Ishikawa (cell line): ENCODE data around the gene TRIM54.

Source experiments
- CEBPB ChIP-seq: IDR thresholded peaks from 2 replicates; pipeline ENCODE4 v1.6.1; 2012
- CREB1 ChIP-seq: IDR thresholded peaks from 2 replicates; pipeline ENCODE4 v1.6.1; 2012; ENCODE audit warnings: low read depth
- EGR1 ChIP-seq: IDR thresholded peaks from 2 replicates; pipeline ENCODE4 v1.6.1; 2012
- EP300 ChIP-seq: IDR thresholded peaks from 2 replicates; pipeline ENCODE4 v1.6.1; 2012; ENCODE audit warnings: borderline replicate concordance
- FOXM1 ChIP-seq: IDR thresholded peaks from 2 replicates; pipeline ENCODE4 v1.6.1; 2012; ENCODE audit warnings: low read depth, borderline replicate concordance
- NFIC ChIP-seq: IDR thresholded peaks from 2 replicates; pipeline ENCODE4 v1.6.1; 2012
- RAD21 ChIP-seq: IDR thresholded peaks from 2 replicates; pipeline ENCODE4 v1.6.1; 2012; ENCODE audit warnings: low read depth
- TAF1 ChIP-seq: IDR thresholded peaks from 2 replicates; pipeline ENCODE4 v1.6.1; 2012; ENCODE audit warnings: low read depth, mild to moderate bottlenecking
- TCF12 ChIP-seq: IDR thresholded peaks from 2 replicates; pipeline ENCODE4 v1.6.1; 2012; ENCODE audit warnings: low read depth
- TEAD4 ChIP-seq: IDR thresholded peaks from 2 replicates; pipeline ENCODE4 v1.6.1; 2012
- YY1 ChIP-seq: IDR thresholded peaks from 2 replicates; pipeline ENCODE4 v1.6.1; 2012; ENCODE audit warnings: low read depth
- ZBTB7A ChIP-seq: IDR thresholded peaks from 2 replicates; pipeline ENCODE4 v1.6.1; 2012; ENCODE audit warnings: low read depth
- TF ChIP-seq, protein P1 (sequence below): IDR thresholded peaks from 2 replicates; pipeline ENCODE4 v1.6.1; 2012; ENCODE audit warnings: low read depth, mild to moderate bottlenecking
- TF ChIP-seq, protein P2 (sequence below): IDR thresholded peaks from 2 replicates; pipeline ENCODE4 v1.6.1; 2012
- TF ChIP-seq, protein P3 (sequence below): IDR thresholded peaks from 2 replicates; pipeline ENCODE4 v1.6.1; 2012

Gene TRIM54

GRCh38 chr2:27249159-27249890 is 32.9 kb upstream of the TRIM54 start:
- TF ChIP-seq, protein P1, sequence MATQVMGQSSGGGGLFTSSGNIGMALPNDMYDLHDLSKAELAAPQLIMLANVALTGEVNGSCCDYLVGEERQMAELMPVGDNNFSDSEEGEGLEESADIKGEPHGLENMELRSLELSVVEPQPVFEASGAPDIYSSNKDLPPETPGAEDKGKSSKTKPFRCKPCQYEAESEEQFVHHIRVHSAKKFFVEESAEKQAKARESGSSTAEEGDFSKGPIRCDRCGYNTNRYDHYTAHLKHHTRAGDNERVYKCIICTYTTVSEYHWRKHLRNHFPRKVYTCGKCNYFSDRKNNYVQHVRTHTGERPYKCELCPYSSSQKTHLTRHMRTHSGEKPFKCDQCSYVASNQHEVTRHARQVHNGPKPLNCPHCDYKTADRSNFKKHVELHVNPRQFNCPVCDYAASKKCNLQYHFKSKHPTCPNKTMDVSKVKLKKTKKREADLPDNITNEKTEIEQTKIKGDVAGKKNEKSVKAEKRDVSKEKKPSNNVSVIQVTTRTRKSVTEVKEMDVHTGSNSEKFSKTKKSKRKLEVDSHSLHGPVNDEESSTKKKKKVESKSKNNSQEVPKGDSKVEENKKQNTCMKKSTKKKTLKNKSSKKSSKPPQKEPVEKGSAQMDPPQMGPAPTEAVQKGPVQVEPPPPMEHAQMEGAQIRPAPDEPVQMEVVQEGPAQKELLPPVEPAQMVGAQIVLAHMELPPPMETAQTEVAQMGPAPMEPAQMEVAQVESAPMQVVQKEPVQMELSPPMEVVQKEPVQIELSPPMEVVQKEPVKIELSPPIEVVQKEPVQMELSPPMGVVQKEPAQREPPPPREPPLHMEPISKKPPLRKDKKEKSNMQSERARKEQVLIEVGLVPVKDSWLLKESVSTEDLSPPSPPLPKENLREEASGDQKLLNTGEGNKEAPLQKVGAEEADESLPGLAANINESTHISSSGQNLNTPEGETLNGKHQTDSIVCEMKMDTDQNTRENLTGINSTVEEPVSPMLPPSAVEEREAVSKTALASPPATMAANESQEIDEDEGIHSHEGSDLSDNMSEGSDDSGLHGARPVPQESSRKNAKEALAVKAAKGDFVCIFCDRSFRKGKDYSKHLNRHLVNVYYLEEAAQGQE: no peak
- TF ChIP-seq TCF12 (no peak), CREB1 (no peak), RAD21 (no peak), TEAD4 (no peak), TAF1 (no peak), ZBTB7A (no peak), CEBPB (no peak), YY1 (no peak), EP300 (no peak), FOXM1 (no peak), NFIC (no peak), EGR1 (no peak)
- TF ChIP-seq, protein P2, sequence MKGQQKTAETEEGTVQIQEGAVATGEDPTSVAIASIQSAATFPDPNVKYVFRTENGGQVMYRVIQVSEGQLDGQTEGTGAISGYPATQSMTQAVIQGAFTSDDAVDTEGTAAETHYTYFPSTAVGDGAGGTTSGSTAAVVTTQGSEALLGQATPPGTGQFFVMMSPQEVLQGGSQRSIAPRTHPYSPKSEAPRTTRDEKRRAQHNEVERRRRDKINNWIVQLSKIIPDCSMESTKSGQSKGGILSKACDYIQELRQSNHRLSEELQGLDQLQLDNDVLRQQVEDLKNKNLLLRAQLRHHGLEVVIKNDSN: no peak
- TF ChIP-seq, protein P3, sequence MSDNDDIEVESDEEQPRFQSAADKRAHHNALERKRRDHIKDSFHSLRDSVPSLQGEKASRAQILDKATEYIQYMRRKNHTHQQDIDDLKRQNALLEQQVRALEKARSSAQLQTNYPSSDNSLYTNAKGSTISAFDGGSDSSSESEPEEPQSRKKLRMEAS: no peak

DNA sequence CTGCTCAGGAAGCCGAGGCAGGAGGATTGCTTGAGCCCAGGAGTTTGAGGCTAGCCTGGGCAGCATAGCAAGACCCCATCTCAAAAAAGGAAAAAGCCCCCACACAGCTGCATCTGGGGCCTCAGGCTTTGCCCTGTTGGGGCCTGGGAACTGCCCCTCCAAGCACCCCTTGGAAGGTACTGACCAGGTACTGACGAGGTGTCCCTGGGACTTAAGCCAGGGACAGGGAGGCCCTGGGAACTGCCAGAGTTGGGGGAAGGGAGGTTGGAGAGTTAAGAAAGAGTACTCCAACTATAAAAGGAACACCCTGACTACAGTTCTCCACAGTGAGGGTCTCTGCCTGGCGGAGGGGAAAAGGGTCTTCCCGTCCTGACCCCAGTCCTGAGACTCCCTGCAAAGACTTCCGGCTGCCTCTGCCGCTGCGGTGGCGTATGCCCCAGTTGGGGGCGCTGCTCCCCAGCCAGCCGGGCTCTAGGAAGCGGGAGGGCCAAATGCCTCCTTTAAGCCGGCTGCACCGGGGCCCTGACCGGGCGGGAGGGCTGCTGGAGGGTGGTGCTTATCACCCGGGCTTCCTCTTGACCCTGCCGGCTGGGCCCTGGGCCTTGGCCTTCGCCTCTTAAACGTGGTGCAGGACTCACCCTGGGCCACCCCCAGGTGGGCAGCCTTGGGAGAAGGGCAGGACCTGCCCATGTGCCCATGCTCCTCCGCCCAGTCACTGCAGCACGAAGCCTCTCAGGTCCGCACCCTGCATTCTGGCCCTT is 32.2 kb upstream of the TRIM54 start:
- TF ChIP-seq RAD21: peak; percentile 82
- TF ChIP-seq YY1: no peak

DNA sequence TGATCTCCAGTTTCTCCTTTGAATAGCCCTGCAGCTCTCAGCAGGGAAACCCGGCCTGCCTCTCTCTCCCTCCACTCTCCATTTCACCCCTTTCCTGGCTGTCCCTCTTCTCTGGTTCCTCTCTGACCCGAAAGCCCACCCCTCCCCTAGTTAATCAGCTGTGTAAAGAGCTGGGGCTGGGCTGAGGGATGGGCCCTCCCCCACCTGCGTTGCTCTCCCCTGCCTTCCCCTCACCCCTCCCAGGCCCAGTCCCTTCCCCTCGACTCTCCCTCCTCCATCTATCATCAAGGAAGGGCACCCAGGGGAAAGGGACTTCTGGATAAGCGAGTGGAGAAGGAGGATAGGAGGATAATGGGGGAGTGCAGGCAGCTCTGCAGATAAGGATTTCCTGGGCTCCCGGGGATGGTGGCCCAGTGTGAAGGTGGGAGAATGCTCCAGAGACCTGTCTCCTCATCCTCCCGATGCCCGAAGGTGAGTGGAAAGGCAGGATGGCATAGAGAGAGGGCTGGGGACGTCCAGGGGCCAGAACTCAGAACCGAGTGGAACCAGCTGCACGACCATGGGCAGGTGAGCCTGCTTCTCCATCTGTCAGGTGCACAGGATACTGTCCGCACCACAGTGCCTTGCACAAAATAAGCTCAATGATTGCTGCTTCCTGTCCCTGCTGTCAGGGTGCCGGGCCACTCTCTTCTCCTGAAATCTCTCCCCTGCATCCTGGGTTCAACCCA is 31.4 kb upstream of the TRIM54 start:
- no peak for TF ChIP-seq EGR1
- TF ChIP-seq, protein P2: no peak
- TF ChIP-seq CREB1: no peak
- TF ChIP-seq, protein P3: no peak
- TF ChIP-seq, protein P1: no peak
- no peak for TF ChIP-seq YY1
- no peak for TF ChIP-seq TAF1
- no peak for TF ChIP-seq TCF12
- no peak for TF ChIP-seq CEBPB
- no peak for TF ChIP-seq RAD21
- TF ChIP-seq FOXM1: no peak
- no peak for TF ChIP-seq EP300
- no peak for TF ChIP-seq TEAD4
- TF ChIP-seq NFIC: no peak
- TF ChIP-seq ZBTB7A: no peak

DNA sequence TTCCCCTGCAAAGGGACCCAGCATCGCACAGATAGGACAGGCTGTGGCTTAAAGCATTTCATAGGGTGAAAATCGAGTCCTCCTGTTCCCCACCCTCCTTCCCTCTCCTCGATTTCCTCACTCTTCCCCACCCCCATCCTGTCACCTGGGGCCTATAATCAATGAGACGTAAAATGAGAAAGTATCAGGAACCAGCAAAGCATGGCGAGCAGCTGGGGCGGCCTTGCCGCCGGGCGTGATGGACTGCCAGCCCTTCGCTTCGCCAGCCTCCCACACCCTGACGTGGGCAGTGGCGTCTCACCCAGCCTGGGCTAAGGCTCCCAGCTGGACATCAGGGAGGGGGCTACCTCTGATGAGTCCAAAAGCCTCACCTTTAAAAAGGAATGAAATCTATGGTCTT is 30.5 kb upstream of the TRIM54 start:
- TF ChIP-seq YY1: no peak
- TF ChIP-seq TAF1: no peak
- no peak for TF ChIP-seq RAD21
- no peak for TF ChIP-seq ZBTB7A
- TF ChIP-seq FOXM1: no peak
- TF ChIP-seq NFIC: no peak
- TF ChIP-seq, protein P3: no peak
- no peak for TF ChIP-seq EP300
- TF ChIP-seq, protein P2: no peak
- no peak for TF ChIP-seq EGR1
- TF ChIP-seq TEAD4: no peak
- TF ChIP-seq CEBPB: no peak
- TF ChIP-seq TCF12: no peak
- TF ChIP-seq, protein P1: no peak
- no peak for TF ChIP-seq CREB1
